Calu3 (cell line): ENCODE results near the gene ZNF506. TPM values are rescaled to one million over a fixed set of nuclear protein-coding genes. Genes with fewer than 3 reads are reported as not detected.

Experiments
- BruUV-seq: library from RNA; stranded (reverse); fragments of 400-500 nt; replicated peaks from 2 replicates; lab custom pipeline; 2021; lab: Mats Ljungman, UMichigan
- CTCF ChIA-PET: fragments of 300-600 bp; sonication (Branson Sonifier 250); formaldehyde crosslinking; loops from one replicate; lab custom pipeline; 2022; ENCODE audit warnings: antibody characterized with exemption; lab: Charles Lee
- DNase-seq: peaks from one replicate; pipeline ENCODE4 v3.0.0; 2022
- H3K27ac Mint-ChIP-seq: one replicate; pipeline ENCODE4 v1.8.0; 2022; ENCODE audit warnings: mixed read lengths; ENCODE audit not compliant: unreplicated experiment
- H3K27me3 Mint-ChIP-seq: one replicate; pipeline ENCODE4 v1.8.0; 2022; ENCODE audit warnings: mixed read lengths; ENCODE audit not compliant: unreplicated experiment
- H3K36me3 Mint-ChIP-seq: one replicate; pipeline ENCODE4 v1.8.0; 2022; ENCODE audit warnings: mild to moderate bottlenecking, moderate library complexity, mixed read lengths; ENCODE audit not compliant: insufficient read depth, unreplicated experiment
- H3K4me1 Mint-ChIP-seq: one replicate; pipeline ENCODE4 v1.8.0; 2022; ENCODE audit warnings: mild to moderate bottlenecking, low read depth, mixed read lengths; ENCODE audit not compliant: unreplicated experiment
- H3K4me3 Mint-ChIP-seq: one replicate; pipeline ENCODE4 v1.8.0; 2022; ENCODE audit warnings: mild to moderate bottlenecking, low read depth, moderate library complexity, mixed read lengths; ENCODE audit not compliant: unreplicated experiment
- H3K9me3 Mint-ChIP-seq: one replicate; pipeline ENCODE4 v1.8.0; 2022; ENCODE audit warnings: low read depth, mixed read lengths; ENCODE audit not compliant: unreplicated experiment
- intact Hi-C: fragments of 100-400 bp; cut with micrococcal nuclease; formaldehyde crosslinking; loops from one replicate; pipeline ENCODE4 v1.10.0; 2022; ENCODE audit not compliant: unreplicated experiment
- total RNA-seq: library from RNA; stranded (reverse); gene quantifications from 2 replicates; pipeline ENCODE4 v1.2.3, GENCODE V29; 2022
- TF ChIP-seq, protein P1 (sequence below): fragments of 200-600 bp; IDR thresholded peaks from one replicate; pipeline ENCODE4 v1.8.0; 2022; ENCODE audit warnings: antibody characterized with exemption; ENCODE audit not compliant: unreplicated experiment

Gene ZNF506
- total RNA-seq, 1 experiment from 2014 or later: 16.4 TPM

DNA sequence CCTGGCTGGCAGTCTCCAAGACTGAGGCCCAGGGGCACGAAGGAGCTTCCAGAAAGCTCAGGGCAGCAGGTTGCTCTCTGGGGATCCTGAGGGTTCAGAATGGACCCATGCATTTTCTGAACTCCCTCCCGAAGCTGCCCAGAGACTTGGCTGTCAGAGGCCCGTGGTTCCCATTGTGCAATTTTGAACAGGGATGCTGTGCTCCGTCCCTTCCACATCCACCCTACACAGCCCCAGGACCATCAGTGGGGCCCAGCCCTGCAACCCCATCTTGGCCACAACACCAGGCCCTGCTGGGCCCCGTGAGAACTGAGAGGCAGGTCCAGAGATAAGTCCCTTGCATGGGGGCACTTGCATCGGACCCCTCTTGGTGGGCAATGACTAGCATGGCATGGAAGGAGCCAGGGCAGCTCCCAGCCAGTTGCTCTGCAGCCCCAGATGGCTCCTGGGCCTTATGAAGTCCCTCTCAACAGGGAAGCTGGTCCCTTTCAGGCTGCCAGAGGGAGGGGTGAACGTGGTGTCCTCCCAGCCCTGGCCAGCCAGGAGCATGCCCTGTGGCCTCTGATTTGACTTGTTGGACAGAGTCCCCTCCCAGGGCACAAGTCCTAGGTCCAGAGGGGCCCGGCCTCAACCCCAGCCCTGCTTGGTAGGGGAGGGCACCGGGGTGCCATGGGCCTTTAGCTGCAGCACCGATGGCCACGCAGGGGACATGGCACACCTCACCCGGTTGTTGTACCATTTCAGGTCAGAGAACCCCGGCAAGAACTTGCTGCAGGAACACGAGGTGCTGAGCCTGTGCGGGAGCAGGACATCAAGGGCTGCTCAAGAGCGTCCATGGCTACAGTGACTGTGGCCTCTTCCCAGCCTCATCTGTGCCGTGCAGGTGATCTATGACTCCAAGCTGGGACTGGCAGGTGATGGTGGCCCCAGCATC is 71.4 kb downstream of the ZNF506 start:
- TF ChIP-seq, protein P1, sequence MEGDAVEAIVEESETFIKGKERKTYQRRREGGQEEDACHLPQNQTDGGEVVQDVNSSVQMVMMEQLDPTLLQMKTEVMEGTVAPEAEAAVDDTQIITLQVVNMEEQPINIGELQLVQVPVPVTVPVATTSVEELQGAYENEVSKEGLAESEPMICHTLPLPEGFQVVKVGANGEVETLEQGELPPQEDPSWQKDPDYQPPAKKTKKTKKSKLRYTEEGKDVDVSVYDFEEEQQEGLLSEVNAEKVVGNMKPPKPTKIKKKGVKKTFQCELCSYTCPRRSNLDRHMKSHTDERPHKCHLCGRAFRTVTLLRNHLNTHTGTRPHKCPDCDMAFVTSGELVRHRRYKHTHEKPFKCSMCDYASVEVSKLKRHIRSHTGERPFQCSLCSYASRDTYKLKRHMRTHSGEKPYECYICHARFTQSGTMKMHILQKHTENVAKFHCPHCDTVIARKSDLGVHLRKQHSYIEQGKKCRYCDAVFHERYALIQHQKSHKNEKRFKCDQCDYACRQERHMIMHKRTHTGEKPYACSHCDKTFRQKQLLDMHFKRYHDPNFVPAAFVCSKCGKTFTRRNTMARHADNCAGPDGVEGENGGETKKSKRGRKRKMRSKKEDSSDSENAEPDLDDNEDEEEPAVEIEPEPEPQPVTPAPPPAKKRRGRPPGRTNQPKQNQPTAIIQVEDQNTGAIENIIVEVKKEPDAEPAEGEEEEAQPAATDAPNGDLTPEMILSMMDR: no peak
- no peak overlapping the region for H3K4me3 Mint-ChIP-seq
- peaks cover 2% of the 10 kb centered on the region for H3K9me3 Mint-ChIP-seq
- no peaks in the 10 kb centered on the region for H3K4me1 Mint-ChIP-seq
- CTCF ChIA-PET: interaction anchor here (0.6 kb wide), 1 partner anchor 84 kb away, joined by 3 read pairs; no protein-coding TSS in a partner anchor
- no peaks in the 10 kb centered on the region for H3K27me3 Mint-ChIP-seq
- no peak for DNase-seq
- H3K36me3 Mint-ChIP-seq: no peaks in the 10 kb centered on the region
- no TSS peak for BruUV-seq
- H3K27ac Mint-ChIP-seq: no peak overlapping the region
- intact Hi-C loops: no loop called here

DNA sequence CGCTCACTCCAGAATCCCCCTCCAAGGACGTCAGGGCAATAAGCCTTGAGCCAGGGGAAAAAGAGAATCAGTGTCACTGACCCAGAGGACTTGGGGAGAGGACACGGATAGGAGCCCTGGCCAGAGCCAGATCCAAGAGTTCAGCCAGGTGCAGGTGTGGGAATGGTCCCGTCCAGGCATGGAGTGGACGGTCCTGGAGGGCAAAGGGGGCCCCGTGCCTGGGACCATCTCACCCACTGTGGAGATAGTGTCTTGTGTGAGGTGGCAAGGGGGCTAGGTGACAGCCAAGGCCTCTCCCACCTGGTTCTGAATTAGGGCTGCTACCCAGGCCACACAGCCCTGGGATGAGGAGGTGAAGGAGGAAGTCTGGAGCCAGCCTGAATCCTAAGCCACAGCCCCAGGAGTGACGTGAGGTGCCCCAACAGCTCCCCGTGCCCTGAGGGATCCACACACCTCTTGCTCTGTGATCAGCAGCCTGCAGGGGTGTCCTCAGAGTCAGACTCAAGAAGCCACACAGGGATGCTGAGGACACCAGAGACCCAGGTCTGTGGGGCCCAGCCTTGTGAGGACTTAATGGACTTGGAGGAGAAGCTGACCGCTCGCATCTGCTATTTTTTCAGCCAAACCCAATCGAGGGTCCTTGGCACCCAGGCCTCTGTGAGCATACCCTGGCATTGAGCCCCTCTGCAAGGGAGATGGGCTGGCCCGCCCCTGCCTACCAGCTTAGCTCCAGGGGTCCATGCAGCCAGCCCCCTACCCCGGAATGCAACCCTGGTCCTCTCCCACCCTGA is 72.2 kb downstream of the ZNF506 start:
- intact Hi-C loops: no loop called here
- DNase-seq: no peak
- CTCF ChIA-PET: no interaction called here
- Mint-ChIP-seq H3K27ac (no peak overlapping the region), H3K4me1 (no peaks in the 10 kb centered on the region), H3K9me3 (peaks cover 2% of the 10 kb centered on the region), H3K36me3 (no peaks in the 10 kb centered on the region), H3K4me3 (no peak overlapping the region), H3K27me3 (no peaks in the 10 kb centered on the region)
- TF ChIP-seq, protein P1: no peak
- BruUV-seq: no TSS peak

DNA sequence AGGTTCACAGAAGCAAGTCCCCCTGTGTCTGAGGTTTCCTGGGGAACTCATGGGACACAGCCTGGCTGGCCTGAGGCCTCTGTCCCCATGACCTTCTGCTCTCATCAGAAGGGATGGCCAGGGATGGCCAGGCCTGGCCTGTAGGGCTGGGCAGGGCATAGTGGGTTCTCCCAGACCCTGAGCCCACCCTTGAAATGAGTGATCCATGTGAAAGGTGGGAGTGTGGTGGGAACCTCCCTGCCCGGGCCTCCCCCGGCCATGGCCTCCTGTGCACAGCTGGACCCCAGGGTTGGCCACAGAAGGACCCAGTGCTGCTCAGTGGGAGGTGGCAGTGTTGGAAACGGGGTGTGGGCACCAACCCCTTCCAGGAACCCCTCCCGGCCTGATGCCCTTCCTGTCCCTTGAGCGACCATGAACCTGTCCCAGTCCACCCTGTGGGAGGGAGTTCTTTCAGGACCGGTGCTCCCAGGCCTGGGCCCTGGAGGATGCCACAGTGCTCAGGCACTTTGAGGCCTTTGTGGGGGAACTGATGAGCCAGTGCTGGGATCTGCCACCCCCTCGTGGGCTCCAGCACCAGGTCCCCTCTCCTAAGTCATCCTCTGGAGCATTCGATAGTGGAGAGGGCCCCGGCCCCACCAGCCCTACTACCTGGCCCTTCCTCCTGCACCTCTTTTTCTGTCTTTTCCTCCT is 73.2 kb downstream of the ZNF506 start:
- CTCF ChIA-PET: no interaction called here
- intact Hi-C loops: no loop called here
- no peak for DNase-seq
- Mint-ChIP-seq H3K27me3 (no peaks in the 10 kb centered on the region), H3K4me1 (no peaks in the 10 kb centered on the region), H3K4me3 (no peak overlapping the region), H3K9me3 (peaks cover 4% of the 10 kb centered on the region), H3K27ac (no peak overlapping the region), H3K36me3 (no peaks in the 10 kb centered on the region)
- no TSS peak for BruUV-seq
- TF ChIP-seq, protein P1: no peak
